K562 (cell line): ENCODE measurements around the gene PCDH9. TPM values are rescaled to one million over a fixed set of nuclear protein-coding genes. Genes with fewer than 3 reads are reported as not detected.

ENCODE experiments used
- ATAC-seq: fragments of 200-7000 bp; cut with Tn5 transposase; 3 replicates; pipeline ENCODE4 v1.9.1; 2020; ENCODE audit warnings: moderate library complexity
- BruUV-seq: library from RNA; stranded (reverse); fragments of 400-500 nt; replicated peaks from 2 replicates; lab custom pipeline; 2021; lab: Mats Ljungman, UMichigan
- CTCF ChIA-PET: fragments of 300-600 bp; formaldehyde crosslinking; extraction: SDS; loops from one replicate; lab custom pipeline; 2021; ENCODE audit warnings: low intra/inter-chr PET ratio; lab: Yijun Ruan, JAX
- POLR2A ChIA-PET: fragments of 300-600, 350-650 bp; sonication (Branson Sonifier 250); formaldehyde crosslinking; extraction: SDS; loops from one replicate; lab custom pipeline; 2021; ENCODE audit warnings: antibody characterized with exemption, inconsistent platforms; lab: Yijun Ruan, JAX
- DNase-seq, 4 experiments: peaks; one replicate each; pipeline versions ENCODE4 v3.0.0 to v3.0.0-alpha.2; 2011 to 2018; ENCODE audit warnings: low spot score in 3 of 4, mixed read lengths in 3 of 4; ENCODE audit errors: extremely low read depth in 1 of 4
- FAIRE-seq: peaks from 2 replicates; lab custom pipeline; 2011; peaks lifted over from hg19 to GRCh38; lab: Jason Lieb, UNC
- H2AFZ ChIP-seq: 2 replicates; pipeline ENCODE4 v1.6.0; 2011; ENCODE audit warnings: low read depth, low read length, control low read depth, inconsistent platforms
- H3K27ac ChIP-seq: fragments of 200-600 bp; 3 replicates; pipeline ENCODE4 v1.8.0; 2011; ENCODE audit warnings: low read depth, mild to moderate bottlenecking, control low read depth, inconsistent platforms, low read length, moderate library complexity, mixed read lengths; ENCODE audit errors: extremely low read depth
- H3K27me3 ChIP-seq, 2 experiments: fragments of 300-600 bp in 1 of 2; 2 replicates in 1 of 2; 3 replicates in 1 of 2; pipeline versions ENCODE4 v1.6.0 to v1.8.0; 2011; ENCODE audit warnings: inconsistent platforms in 2 of 2, low read length in 2 of 2, mild to moderate bottlenecking in 1 of 2, mixed read lengths in 1 of 2, moderate library complexity in 1 of 2; ENCODE audit not compliant: control insufficient read depth in 2 of 2, insufficient read depth in 2 of 2
- H3K36me3 ChIP-seq: fragments of 300-600 bp; 3 replicates; pipeline ENCODE4 v1.8.0; 2011; ENCODE audit warnings: mild to moderate bottlenecking, low read length, inconsistent platforms; ENCODE audit not compliant: control insufficient read depth, insufficient read depth
- H3K4me1 ChIP-seq, 2 experiments: fragments of 200-600 bp in 1 of 2; replicated peaks in 1 of 2; 2 replicates in 1 of 2; 3 replicates in 1 of 2; pipeline versions ENCODE4 v1.5.1 to v1.8.0; 2011; ENCODE audit warnings: inconsistent platforms in 2 of 2, low read length in 2 of 2, mild to moderate bottlenecking in 1 of 2, mixed read lengths in 1 of 2, moderate library complexity in 1 of 2; ENCODE audit not compliant: control insufficient read depth in 2 of 2, insufficient read depth in 2 of 2
- H3K4me2 ChIP-seq: 2 replicates; pipeline ENCODE4 v1.6.1; 2011; ENCODE audit warnings: low read length, control low read depth, inconsistent platforms, mixed read lengths; ENCODE audit not compliant: insufficient read depth
- H3K4me3 ChIP-seq: fragments of 200-600 bp; sonication (generic), shearing (Covaris generic); 2 replicates; pipeline ENCODE4 v1.5.1; 2016; ENCODE audit warnings: control low read depth, inconsistent platforms
- H3K79me2 ChIP-seq: fragments of 200-600 bp; 3 replicates; pipeline ENCODE4 v1.8.0; 2011; ENCODE audit warnings: low read length, inconsistent platforms; ENCODE audit not compliant: control insufficient read depth, insufficient read depth
- H3K9ac ChIP-seq, 2 experiments: 2 replicates each; pipeline versions ENCODE4 v1.6.0 to v1.6.1; 2011; ENCODE audit warnings: low read depth in 2 of 2, low read length in 2 of 2, control low read depth in 1 of 2, inconsistent platforms in 1 of 2, mild to moderate bottlenecking in 1 of 2, mixed read lengths in 1 of 2; ENCODE audit not compliant: insufficient read depth in 1 of 2
- H3K9me1 ChIP-seq: one replicate; pipeline ENCODE4 v1.6.0; 2011; ENCODE audit warnings: inconsistent platforms, mild to moderate bottlenecking, low read length, moderate library complexity; ENCODE audit not compliant: control insufficient read depth, insufficient read depth
- H3K9me3 ChIP-seq: replicated peaks from 2 replicates; pipeline ENCODE4 v1.5.1; 2011; ENCODE audit warnings: low read depth, low read length, inconsistent platforms; ENCODE audit not compliant: control insufficient read depth, insufficient read depth
- H4K20me1 ChIP-seq: replicated peaks from 2 replicates; pipeline ENCODE4 v1.6.1; 2011; ENCODE audit warnings: low read length, inconsistent platforms, mixed read lengths; ENCODE audit not compliant: control insufficient read depth, insufficient read depth
- CAMTA2 ChIP-seq: fragments of 250-450 bp; sonication (Bioruptor Pico); conservative IDR thresholded peaks from 2 replicates; pipeline ENCODE4 v1.5.1; 2022
- CCNT2 ChIP-seq: IDR thresholded peaks from 2 replicates; pipeline ENCODE4 v1.6.1; 2011; ENCODE audit warnings: borderline replicate concordance, low read depth, mild to moderate bottlenecking, moderate library complexity, mixed read lengths, low read length; ENCODE audit not compliant: insufficient read length; ENCODE audit errors: extremely low read depth
- E2F4 ChIP-seq: sonication (generic); formaldehyde crosslinking; IDR thresholded peaks from 2 replicates; pipeline ENCODE4 v1.8.0; 2022; ENCODE audit warnings: mild to moderate bottlenecking, low read depth, missing genetic modification reagents
- ESRRA ChIP-seq: fragments of 450-650 bp; IDR thresholded peaks from 2 replicates; pipeline ENCODE4 v1.6.1; 2014; ENCODE audit warnings: low read depth, mild to moderate bottlenecking, moderate library complexity, borderline replicate concordance
- HDAC1 ChIP-seq, 2 experiments: fragments of 450-650 bp; IDR thresholded peaks; 2 replicates each; pipeline ENCODE4 v1.6.1; 2016 to 2017; ENCODE audit warnings: inconsistent platforms in 1 of 2, mild to moderate bottlenecking in 1 of 2, moderate library complexity in 1 of 2
- KDM1A ChIP-seq, 2 experiments: fragments of 450-650 bp; IDR thresholded peaks; 2 replicates each; pipeline ENCODE4 v1.6.1; 2016; ENCODE audit warnings: mild to moderate bottlenecking in 2 of 2
- LEF1 ChIP-seq: fragments of 450-650 bp; IDR thresholded peaks from 2 replicates; pipeline ENCODE4 v1.6.1; 2016; ENCODE audit warnings: mild to moderate bottlenecking
- MAFG ChIP-seq: fragments of 450-650 bp; conservative IDR thresholded peaks from 2 replicates; pipeline ENCODE4 v1.6.1; 2016; ENCODE audit warnings: missing genetic modification characterization, missing compliant biosample characterization
- NR4A1 ChIP-seq, 2 experiments: fragments of 250-450 bp in 1 of 2; fragments of 450-650 bp in 1 of 2; sonication (Bioruptor Pico) in 1 of 2; IDR thresholded peaks; 2 replicates each; pipeline versions ENCODE4 v1.4.0 to v1.6.1; 2016 to 2020; ENCODE audit warnings: mild to moderate bottlenecking in 2 of 2, missing compliant biosample characterization in 1 of 2, missing genetic modification characterization in 1 of 2, moderate library complexity in 1 of 2
- POLR2G ChIP-seq: fragments of 200-400 bp; formaldehyde crosslinking; IDR thresholded peaks from 2 replicates; pipeline ENCODE4 v1.6.1; 2017; ENCODE audit warnings: low read depth, mild to moderate bottlenecking, antibody characterized with exemption, low read length, moderate library complexity
- PTBP1 ChIP-seq: fragments of 200-400 bp; formaldehyde crosslinking; IDR thresholded peaks from 2 replicates; pipeline ENCODE4 v1.6.1; 2017; ENCODE audit warnings: low read depth, low read length
- SMAD4 ChIP-seq: fragments of 250-450 bp; sonication (Bioruptor Pico); conservative IDR thresholded peaks from 2 replicates; pipeline ENCODE4 v1.8.0; 2021; ENCODE audit warnings: inconsistent platforms, mild to moderate bottlenecking, moderate library complexity
- TAF1 ChIP-seq: IDR thresholded peaks from 2 replicates; pipeline ENCODE4 v1.6.1; 2011; ENCODE audit warnings: mild to moderate bottlenecking, low read length, moderate library complexity; ENCODE audit not compliant: insufficient read depth, control insufficient read depth, severe bottlenecking; ENCODE audit errors: extremely low read depth
- TOE1 ChIP-seq, 2 experiments: fragments of 450-650 bp in 1 of 2; sonication (generic) in 1 of 2; formaldehyde crosslinking in 1 of 2; IDR thresholded peaks; 2 replicates each; pipeline versions ENCODE4 v1.7.1 to v1.8.0; 2016 to 2022; ENCODE audit warnings: borderline replicate concordance in 2 of 2, mild to moderate bottlenecking in 2 of 2, antibody characterized with exemption in 1 of 2, inconsistent platforms in 1 of 2, low read depth in 1 of 2, missing genetic modification reagents in 1 of 2, moderate library complexity in 1 of 2
- ZNF668 ChIP-seq: fragments of 250-450 bp; sonication (Bioruptor Pico); IDR thresholded peaks from 2 replicates; pipeline ENCODE4 v1.8.0; 2022; ENCODE audit warnings: mild to moderate bottlenecking, inconsistent platforms
- ZNF707 ChIP-seq: fragments of 250-450 bp; sonication (Bioruptor Pico); conservative IDR thresholded peaks from 2 replicates; pipeline ENCODE4 v1.8.0; 2022; ENCODE audit warnings: inconsistent platforms, mild to moderate bottlenecking, moderate library complexity
- in situ Hi-C: fragments of 300-500 bp; cut with MboI; formaldehyde crosslinking; loops from 4 replicates; pipeline ENCODE4 v1.15.0; 2018; ENCODE audit warnings: inconsistent platforms, mixed read lengths
- intact Hi-C: fragments of 100-400 bp; cut with micrococcal nuclease; formaldehyde crosslinking; loops from 2 replicates; pipeline ENCODE4 v1.14.2; 2022
- polyA plus RNA-seq, 8 experiments: library from polyadenylated mRNA; depleted of rRNA in 4 of 8; stranded (reverse) in 5 of 8; unstranded in 3 of 8; fragments of >200 nt; fragmentation: Nextera tagmentation in 2 of 8; fragmentation: Illumina TruSeq in 1 of 8; extraction: Ambion mirVana in 2 of 8; extraction: Trizol in 1 of 8; gene quantifications; 2 replicates each; pipeline versions ENCODE4 v1.2.1 to v1.2.3, GENCODE V29; 2011 to 2014; ENCODE audit warnings: inconsistent platforms in 1 of 8, missing spikeins in 1 of 8
- total RNA-seq, 7 experiments: library from RNA; depleted of rRNA in 6 of 7; stranded (reverse); fragments of >200 nt in 6 of 7; fragmentation: Illumina TruSeq in 2 of 7; extraction: Trizol in 2 of 7; gene quantifications; 2 replicates each; pipeline versions ENCODE4 v1.2.1 to v1.2.3, GENCODE V29; 2011 to 2021; ENCODE audit warnings: low replicate concordance in 1 of 7

The PCDH9 gene
- total and polyA plus RNA-seq, 9 of the 15 experiments (the other 6 are each of a cell fraction or from before 2014, with no cell fraction given): 1.1 to 6.7 (median 4.9) TPM

DNA sequence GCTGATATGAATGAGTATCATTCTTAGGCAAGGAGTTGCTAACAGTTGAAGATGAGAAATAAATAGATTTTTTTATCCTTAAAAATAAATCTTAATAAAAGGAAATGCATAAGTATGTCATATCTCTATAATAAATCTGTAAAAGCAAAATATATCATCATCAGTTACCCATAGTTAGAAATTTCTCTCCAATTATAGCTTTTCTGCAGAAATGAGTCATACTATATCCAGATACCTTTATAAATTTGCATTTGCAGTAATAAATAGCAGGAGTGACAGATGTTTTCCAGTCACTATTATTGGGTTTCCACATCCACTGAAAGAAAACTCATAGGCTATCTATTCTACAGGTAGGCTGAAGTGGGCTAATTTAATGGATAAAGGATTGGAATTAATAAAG, 829.8 kb downstream of the PCDH9 start:
- BruUV-seq: no TSS peak
- in situ Hi-C loops (no loop called here), intact Hi-C loops (no loop called here)
- Histone ChIP-seq H3K9ac (no peak overlapping the region), H3K9me1 (no peaks in the 10 kb centered on the region), H3K9me3 (no peaks in the 10 kb centered on the region), H2AFZ (no peak overlapping the region), H3K79me2 (no peaks in the 10 kb centered on the region), H3K4me2 (no peak overlapping the region)
- TF ChIP-seq PTBP1 (no peak), LEF1 (no peak), ZNF668 (CRISPR knock-in tag) (no peak), NR4A1 (CRISPR knock-in tag; IDR thresholded peaks at IDR 0.05) (no peak), NR4A1 (tag; IDR thresholded peaks at IDR 0.05) (no peak), ESRRA (no peak), POLR2G (no peak), TOE1 (IDR thresholded peaks at IDR 0.05; ENCODE audit: borderline replicate concordance) (no peak), TOE1 (CRISPR knock-in tag; IDR thresholded peaks at IDR 0.05; ENCODE audit: borderline replicate concordance, low read depth) (no peak), HDAC1 (IDR thresholded peaks at IDR 0.05) (no peak), SMAD4 (no peak), E2F4 (CRISPR knock-in tag) (no peak), CCNT2 (no peak), KDM1A (IDR thresholded peaks at IDR 0.05) (no peak), MAFG (no peak), TAF1 (no peak), CAMTA2 (CRISPR knock-in tag) (no peak), ZNF707 (CRISPR knock-in tag) (no peak)
- TF ChIP-seq, all 486 proteins: peak for 0
- H3K4me1 ChIP-seq: no peaks in the 10 kb centered on the region
- H4K20me1 ChIP-seq: no peaks in the 10 kb centered on the region
- H3K4me3 ChIP-seq: no peak overlapping the region
- CTCF ChIA-PET: no interaction called here
- H3K27me3 ChIP-seq: no peaks in the 10 kb centered on the region
- H3K27ac ChIP-seq: no peak overlapping the region
- no peak for FAIRE-seq
- ATAC-seq: no peak
- POLR2A ChIA-PET: no interaction called here
- no peaks in the 10 kb centered on the region for H3K36me3 ChIP-seq
- DNase-seq: no peak
